Glutamatergic neuron (in vitro differentiated cells): ENCODE data around the gene ESRRG. TPM values are rescaled to one million over a fixed set of nuclear protein-coding genes. Genes with fewer than 3 reads are reported as not detected.
"Not testable (repeated sequence)": the region's sequence is repeated elsewhere in the genome, so short reads cannot be mapped to it uniquely, and the experiment has no call there.

Source experiments
- DNase-seq: peaks from one replicate; pipeline ENCODE4 v3.0.0; 2022
- H3K27ac Mint-ChIP-seq: one replicate; pipeline ENCODE4 v1.8.0; 2020; ENCODE audit warnings: mild to moderate bottlenecking, mixed read lengths, inconsistent platforms; ENCODE audit not compliant: unreplicated experiment
- H3K27me3 Mint-ChIP-seq: one replicate; pipeline ENCODE4 v1.8.0; 2020; ENCODE audit warnings: mild to moderate bottlenecking, moderate library complexity, mixed read lengths, inconsistent platforms; ENCODE audit not compliant: unreplicated experiment
- H3K36me3 Mint-ChIP-seq: one replicate; pipeline ENCODE4 v1.8.0; 2020; ENCODE audit warnings: mild to moderate bottlenecking, mixed read lengths, inconsistent platforms; ENCODE audit not compliant: unreplicated experiment
- H3K4me1 Mint-ChIP-seq: one replicate; pipeline ENCODE4 v1.8.0; 2020; ENCODE audit warnings: mild to moderate bottlenecking, low read depth, mixed read lengths, inconsistent platforms; ENCODE audit not compliant: unreplicated experiment
- H3K4me3 Mint-ChIP-seq: one replicate; pipeline ENCODE4 v1.8.0; 2020; ENCODE audit warnings: mild to moderate bottlenecking, mixed read lengths, inconsistent platforms; ENCODE audit not compliant: unreplicated experiment
- H3K9me3 Mint-ChIP-seq: one replicate; pipeline ENCODE4 v1.8.0; 2020; ENCODE audit warnings: mild to moderate bottlenecking, moderate library complexity, mixed read lengths, inconsistent platforms; ENCODE audit not compliant: unreplicated experiment
- CTCF ChIP-seq: fragments of 200-600 bp; sonication (generic); IDR thresholded peaks from one replicate; pipeline ENCODE4 v1.5.0; 2021; ENCODE audit not compliant: partially characterized antibody, unreplicated experiment
- total RNA-seq: library from RNA; stranded (reverse); fragmentation: NEBNext Ultra II Directional; extraction: Animal tissue kit (Norgen Biotek cat#: 25700); gene quantifications from one replicate; pipeline ENCODE4 v1.2.1, GENCODE V29; 2021; ENCODE audit not compliant: unreplicated experiment

Gene ESRRG
- total RNA-seq, 1 donor from 2014 or later: 9.0 TPM

- no peaks in the 10 kb centered on the region for H3K36me3 Mint-ChIP-seq
Observed at GRCh38 chr1:216535059-216535458, 188.2 kb downstream of the ESRRG start.

GRCh38 chr1:216533776-216534175, 189.5 kb downstream of the ESRRG start:
- TF ChIP-seq CTCF: no peak
- Mint-ChIP-seq H3K27me3 (no peaks in the 10 kb centered on the region), H3K4me3 (no peak overlapping the region), H3K36me3 (no peaks in the 10 kb centered on the region), H3K9me3 (no peaks in the 10 kb centered on the region), H3K4me1 (no peaks in the 10 kb centered on the region), H3K27ac (no peak overlapping the region)
- no peak for DNase-seq

More at GRCh38 chr1:216535059-216535458, 188.2 kb downstream of the ESRRG start:
- H3K9me3 Mint-ChIP-seq: no peaks in the 10 kb centered on the region
- H3K27ac Mint-ChIP-seq: no peak overlapping the region
- no peaks in the 10 kb centered on the region for H3K27me3 Mint-ChIP-seq
- no peak overlapping the region for H3K4me3 Mint-ChIP-seq
- no peak for DNase-seq
- TF ChIP-seq CTCF: no peak
- no peaks in the 10 kb centered on the region for H3K4me1 Mint-ChIP-seq

GRCh38 chr1:216532251-216532798, 190.9 kb downstream of the ESRRG start:
- DNase-seq: no peak
- no peaks in the 10 kb centered on the region for H3K27me3 Mint-ChIP-seq
- no peak for TF ChIP-seq CTCF

GRCh38 chr1:216531263-216532239, 191.7 kb downstream of the ESRRG start:
- no peak for DNase-seq
- Mint-ChIP-seq H3K4me1 (no peaks in the 10 kb centered on the region), H3K27ac (no peak overlapping the region), H3K36me3 (no peaks in the 10 kb centered on the region), H3K27me3 (no peaks in the 10 kb centered on the region), H3K4me3 (no peak overlapping the region), H3K9me3 (no peaks in the 10 kb centered on the region)
- TF ChIP-seq CTCF: no peak

More at GRCh38 chr1:216532251-216532798, 190.9 kb downstream of the ESRRG start:
- H3K4me1 Mint-ChIP-seq: no peaks in the 10 kb centered on the region
- H3K36me3 Mint-ChIP-seq: no peaks in the 10 kb centered on the region
- H3K4me3 Mint-ChIP-seq: no peak overlapping the region
- H3K27ac Mint-ChIP-seq: no peak overlapping the region
- no peaks in the 10 kb centered on the region for H3K9me3 Mint-ChIP-seq

- not testable (repeated sequence) for H3K4me1 Mint-ChIP-seq, H3K9me3 Mint-ChIP-seq, H3K4me3 Mint-ChIP-seq, H3K27ac Mint-ChIP-seq, H3K36me3 Mint-ChIP-seq, H3K27me3 Mint-ChIP-seq, DNase-seq
Observed at GRCh38 chr1:216529851-216530250, 193.4 kb downstream of the ESRRG start.
